SK-N-MC (cell line): ENCODE results near the gene CDKN2A.

Experiments
- DNase-seq: peaks from one replicate; pipeline ENCODE4 v3.0.0-alpha.2; 2011; ENCODE audit warnings: low read depth, low spot score
- H3K27ac ChIP-seq: fragments of 200-600 bp; sonication (generic); 2 replicates; pipeline ENCODE4 v1.5.1; 2016; ENCODE audit warnings: mixed run types
- H3K36me3 ChIP-seq: fragments of 200-600 bp; sonication (generic); 2 replicates; pipeline ENCODE4 v1.6.1; 2017; ENCODE audit warnings: antibody characterized with exemption, low read length, mixed read lengths; ENCODE audit not compliant: insufficient read depth
- H3K4me3 ChIP-seq: fragments of 200-600 bp; sonication (generic); 2 replicates; pipeline ENCODE4 v1.5.1; 2016
- H3K9ac ChIP-seq: fragments of 200-600 bp; sonication (generic); 2 replicates; pipeline ENCODE4 v1.8.0; 2017; ENCODE audit warnings: mixed run types, mixed read lengths; ENCODE audit not compliant: insufficient read length
- H3K9me3 ChIP-seq: fragments of 200-600 bp; sonication (generic); 2 replicates; pipeline ENCODE4 v1.6.1; 2017; ENCODE audit warnings: low read depth, mild to moderate bottlenecking, antibody characterized with exemption, low read length, moderate library complexity, mixed read lengths
- EZH2 ChIP-seq: fragments of 200-600 bp; sonication (generic); IDR thresholded peaks from one replicate; pipeline ENCODE4 v1.6.1; 2017; ENCODE audit warnings: antibody characterized with exemption
- FOXP2 ChIP-seq: optimal IDR thresholded peaks from 2 replicates; pipeline ENCODE3; 2011; ENCODE audit warnings: mild to moderate bottlenecking, moderate library complexity; ENCODE audit not compliant: insufficient read depth; ENCODE audit errors: extremely low read length, control extremely low read depth
- POLR2AphosphoS5 ChIP-seq: IDR thresholded peaks from 2 replicates; pipeline ENCODE4 v1.6.1; 2012; ENCODE audit warnings: mild to moderate bottlenecking, low read depth, low read length, borderline replicate concordance

The CDKN2A gene

DNA sequence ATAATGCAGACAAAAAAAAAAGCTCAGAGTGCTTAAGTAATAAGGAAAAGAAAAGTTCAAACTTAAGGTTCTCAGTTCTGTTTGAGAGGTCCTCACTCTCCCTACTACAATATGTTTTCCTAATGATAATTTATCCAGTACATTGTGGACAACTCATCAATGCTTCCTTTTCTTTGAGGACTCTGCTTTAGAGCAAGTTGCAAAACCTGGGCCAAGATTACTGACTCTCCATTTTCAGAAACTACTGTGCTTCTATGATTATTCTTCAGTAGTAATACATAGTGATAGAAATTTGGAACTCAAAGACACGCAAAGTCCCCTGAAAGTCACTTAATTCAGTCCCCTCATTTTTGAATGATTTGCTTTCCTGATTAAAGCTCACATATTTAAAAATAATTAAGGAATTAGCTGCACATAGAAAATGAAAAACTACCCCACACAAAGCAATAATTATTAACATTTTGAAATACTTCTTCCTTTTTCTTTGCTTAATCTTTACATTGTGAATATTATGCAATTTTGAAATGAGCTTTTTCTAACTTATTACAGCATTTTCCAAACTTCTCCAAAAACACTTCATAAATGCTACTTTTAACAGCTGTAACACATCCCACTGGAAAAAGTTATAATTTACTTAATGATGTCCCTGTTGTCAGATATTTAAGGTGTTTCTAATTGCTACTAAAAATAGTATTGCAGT, 11.2 kb downstream of the CDKN2A start:
- Histone ChIP-seq H3K36me3 (0 out of 2 replicates have a peak, but pooled peaks cover 7% of the 10 kb centered on the region), H3K4me3 (peak overlapping the region; percentile 21), H3K27ac (peak overlapping the region; percentile 79), H3K9ac (peak overlapping the region; percentile 24), H3K9me3 (no peaks in the 10 kb centered on the region)
- no peak for TF ChIP-seq POLR2AphosphoS5
- TF ChIP-seq EZH2, result no peak
- no peak for TF ChIP-seq FOXP2
- no peak for DNase-seq

DNA sequence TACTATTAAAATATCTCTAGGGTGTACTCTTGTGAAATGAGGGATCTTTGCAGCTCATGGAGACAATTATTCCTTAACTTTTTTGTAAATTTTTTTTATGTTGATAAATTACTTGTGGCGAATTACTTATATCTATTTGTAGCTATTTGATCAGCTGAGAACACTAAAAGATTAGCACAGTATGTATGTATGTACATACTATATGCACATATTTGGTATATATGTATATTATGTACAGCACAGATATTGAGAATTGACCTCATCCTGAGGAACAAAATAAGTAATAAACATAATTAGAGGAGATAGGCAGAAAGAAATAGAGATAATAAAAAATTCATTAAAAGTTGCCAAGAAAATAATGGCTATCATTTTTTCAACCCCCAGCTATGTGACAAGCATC, 11.8 kb downstream of the CDKN2A start:
- Histone ChIP-seq H3K9me3 (no peaks in the 10 kb centered on the region), H3K27ac (peak overlapping the region; percentile 79; the same call in 1 of the 2 replicates), H3K4me3 (no peak overlapping the region), H3K36me3 (0 out of 2 replicates have a peak, but pooled peaks cover 7% of the 10 kb centered on the region), H3K9ac (no peak overlapping the region)
- TF ChIP-seq EZH2 (no peak), FOXP2 (no peak), POLR2AphosphoS5 (no peak)
- no peak for DNase-seq

GRCh38 chr9:21976334-21976875, 17.8 kb downstream of the CDKN2A start:
- no peaks in the 10 kb centered on the region for H3K9me3 ChIP-seq
- no peak for DNase-seq
- H3K36me3 ChIP-seq, result peaks cover 13% of the 10 kb centered on the region
- H3K4me3 ChIP-seq, result no peak overlapping the region
- H3K9ac ChIP-seq, result no peak overlapping the region
- TF ChIP-seq POLR2AphosphoS5 (no peak), EZH2 (no peak), FOXP2 (no peak)
- no peak overlapping the region for H3K27ac ChIP-seq

- peak overlapping the region; percentile 86 for H3K9ac ChIP-seq
- H3K9me3 ChIP-seq, result no peaks in the 10 kb centered on the region
- H3K27ac ChIP-seq, result peak overlapping the region; percentile 70
- peak overlapping the region; percentile 85 for H3K4me3 ChIP-seq
- H3K36me3 ChIP-seq, result peaks cover 27% of the 10 kb centered on the region
- no peak for DNase-seq
- TF ChIP-seq POLR2AphosphoS5, result peak; percentile 63; the same call in 1 of the 2 replicates
- no peak for TF ChIP-seq EZH2
- TF ChIP-seq FOXP2, result no peak
Observed at GRCh38 chr9:21974722-21975409, 19.3 kb downstream of the CDKN2A start.

- Histone ChIP-seq H3K9me3 (no peaks in the 10 kb centered on the region), H3K4me3 (peak overlapping the region; percentile 85), H3K36me3 (peaks cover 27% of the 10 kb centered on the region), H3K27ac (peak overlapping the region; percentile 70; the same call in 1 of the 2 replicates), H3K9ac (peak overlapping the region; percentile 86)
- TF ChIP-seq POLR2AphosphoS5 (no peak), FOXP2 (no peak), EZH2 (no peak)
- no peak for DNase-seq
Observed at GRCh38 chr9:21974343-21974721, 19.9 kb downstream of the CDKN2A start.

DNA sequence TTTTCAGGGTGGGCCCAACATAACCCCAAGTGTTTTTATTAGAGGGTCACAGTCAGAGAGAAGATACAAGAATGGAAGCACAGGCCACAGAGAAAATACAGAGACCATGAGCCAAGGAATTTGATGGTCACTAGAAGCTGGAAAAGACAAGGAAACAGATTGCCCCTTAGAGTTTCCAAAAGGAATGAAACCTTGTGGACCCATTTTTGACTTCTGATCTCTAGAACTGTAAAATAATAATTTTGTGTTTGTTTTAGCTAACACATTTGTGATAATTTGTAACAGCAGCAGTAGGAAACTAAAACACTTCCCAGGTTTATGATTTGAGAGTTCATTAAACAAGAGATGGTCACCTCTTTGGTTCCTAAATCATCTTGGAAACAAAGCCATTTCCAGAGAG, 21.8 kb downstream of the CDKN2A start:
- H3K9ac ChIP-seq, result peak overlapping the region; percentile 22
- H3K4me3 ChIP-seq, result peak overlapping the region; percentile 42; the same call in 1 of the 2 replicates
- no peaks in the 10 kb centered on the region for H3K9me3 ChIP-seq
- peak overlapping the region; percentile 59 for H3K27ac ChIP-seq
- peaks cover 46% of the 10 kb centered on the region for H3K36me3 ChIP-seq
- DNase-seq, result no peak
- TF ChIP-seq FOXP2, result no peak
- no peak for TF ChIP-seq EZH2
- no peak for TF ChIP-seq POLR2AphosphoS5

DNA sequence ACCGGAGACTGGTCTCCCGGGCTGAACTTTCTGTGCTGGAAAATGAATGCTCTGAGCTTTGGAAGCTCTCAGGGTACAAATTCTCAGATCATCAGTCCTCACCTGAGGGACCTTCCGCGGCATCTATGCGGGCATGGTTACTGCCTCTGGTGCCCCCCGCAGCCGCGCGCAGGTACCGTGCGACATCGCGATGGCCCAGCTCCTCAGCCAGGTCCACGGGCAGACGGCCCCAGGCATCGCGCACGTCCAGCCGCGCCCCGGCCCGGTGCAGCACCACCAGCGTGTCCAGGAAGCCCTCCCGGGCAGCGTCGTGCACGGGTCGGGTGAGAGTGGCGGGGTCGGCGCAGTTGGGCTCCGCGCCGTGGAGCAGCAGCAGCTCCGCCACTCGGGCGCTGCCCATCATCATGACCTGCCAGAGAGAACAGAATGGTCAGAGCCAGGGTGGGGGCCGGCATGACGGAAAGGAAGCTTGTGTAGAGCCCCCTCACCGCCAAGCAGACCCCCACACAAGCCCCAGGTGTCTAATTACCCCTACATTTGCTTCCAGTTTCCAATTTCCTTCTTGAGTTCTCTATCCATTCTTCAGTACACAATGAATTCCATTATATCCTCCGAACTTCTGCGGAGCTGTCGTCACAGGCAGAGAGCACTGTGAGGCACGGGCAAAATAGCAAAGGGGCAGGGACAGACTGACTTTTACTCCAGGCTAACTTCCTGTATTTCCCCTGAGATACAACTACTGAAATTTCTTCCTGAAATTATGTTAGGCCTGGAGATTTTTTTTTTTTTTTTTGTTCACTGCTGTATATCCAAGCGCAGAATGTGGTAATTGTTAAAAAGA, 23.2 kb downstream of the CDKN2A start:
- no peak overlapping the region for H3K27ac ChIP-seq
- no peak overlapping the region for H3K4me3 ChIP-seq
- no peak overlapping the region for H3K9ac ChIP-seq
- TF ChIP-seq FOXP2 (no peak), POLR2AphosphoS5 (no peak), EZH2 (no peak)
- peaks cover 56% of the 10 kb centered on the region for H3K36me3 ChIP-seq
- no peaks in the 10 kb centered on the region for H3K9me3 ChIP-seq
- DNase-seq, result no peak
